ENCODE measurements around the gene SPOCK1. TPM values are rescaled to one million over a fixed set of nuclear protein-coding genes. Genes with fewer than 3 reads are reported as not detected.
"Not testable (repeated sequence)": the region's sequence is repeated elsewhere in the genome, so short reads cannot be mapped to it uniquely, and the experiment has no call there.

Gene SPOCK1
- total and polyA plus RNA-seq, 4 donors, result 0.07 to 0.18 (median 0.17) TPM; not detected in 1

DNA sequence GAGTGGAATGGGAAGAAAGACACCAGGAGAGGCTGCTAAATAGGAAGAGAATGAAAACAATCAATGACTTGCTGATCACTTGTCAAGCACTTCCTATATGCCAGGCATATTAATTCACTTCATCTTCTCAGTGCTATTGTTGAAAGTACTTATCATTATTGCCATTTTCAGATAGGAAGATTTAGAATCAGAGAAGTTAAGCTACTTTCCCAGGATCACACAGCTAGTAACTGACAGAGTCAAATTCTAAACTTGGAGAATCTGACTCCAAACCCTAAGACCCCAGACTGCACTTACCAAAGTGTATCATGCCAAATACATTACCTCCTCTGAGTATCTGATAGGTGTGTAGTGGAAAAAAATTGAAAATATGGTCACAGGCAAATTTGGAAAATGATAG, 236.3 kb downstream of the SPOCK1 start (continued):
- TF ChIP-seq, protein P1, sequence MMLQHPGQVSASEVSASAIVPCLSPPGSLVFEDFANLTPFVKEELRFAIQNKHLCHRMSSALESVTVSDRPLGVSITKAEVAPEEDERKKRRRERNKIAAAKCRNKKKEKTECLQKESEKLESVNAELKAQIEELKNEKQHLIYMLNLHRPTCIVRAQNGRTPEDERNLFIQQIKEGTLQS (IDR thresholded peaks at IDR 0.05), result no peak
- TF ChIP-seq JUND (IDR thresholded peaks at IDR 0.05) (no peak), RAD21 (IDR thresholded peaks at IDR 0.05) (no peak), EGR1 (IDR thresholded peaks at IDR 0.05; ENCODE audit: low read depth in 2 of 2) (no peak)
- TF ChIP-seq, protein P2, sequence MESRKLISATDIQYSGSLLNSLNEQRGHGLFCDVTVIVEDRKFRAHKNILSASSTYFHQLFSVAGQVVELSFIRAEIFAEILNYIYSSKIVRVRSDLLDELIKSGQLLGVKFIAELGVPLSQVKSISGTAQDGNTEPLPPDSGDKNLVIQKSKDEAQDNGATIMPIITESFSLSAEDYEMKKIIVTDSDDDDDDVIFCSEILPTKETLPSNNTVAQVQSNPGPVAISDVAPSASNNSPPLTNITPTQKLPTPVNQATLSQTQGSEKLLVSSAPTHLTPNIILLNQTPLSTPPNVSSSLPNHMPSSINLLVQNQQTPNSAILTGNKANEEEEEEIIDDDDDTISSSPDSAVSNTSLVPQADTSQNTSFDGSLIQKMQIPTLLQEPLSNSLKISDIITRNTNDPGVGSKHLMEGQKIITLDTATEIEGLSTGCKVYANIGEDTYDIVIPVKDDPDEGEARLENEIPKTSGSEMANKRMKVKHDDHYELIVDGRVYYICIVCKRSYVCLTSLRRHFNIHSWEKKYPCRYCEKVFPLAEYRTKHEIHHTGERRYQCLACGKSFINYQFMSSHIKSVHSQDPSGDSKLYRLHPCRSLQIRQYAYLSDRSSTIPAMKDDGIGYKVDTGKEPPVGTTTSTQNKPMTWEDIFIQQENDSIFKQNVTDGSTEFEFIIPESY (IDR thresholded peaks at IDR 0.05), result no peak

DNA sequence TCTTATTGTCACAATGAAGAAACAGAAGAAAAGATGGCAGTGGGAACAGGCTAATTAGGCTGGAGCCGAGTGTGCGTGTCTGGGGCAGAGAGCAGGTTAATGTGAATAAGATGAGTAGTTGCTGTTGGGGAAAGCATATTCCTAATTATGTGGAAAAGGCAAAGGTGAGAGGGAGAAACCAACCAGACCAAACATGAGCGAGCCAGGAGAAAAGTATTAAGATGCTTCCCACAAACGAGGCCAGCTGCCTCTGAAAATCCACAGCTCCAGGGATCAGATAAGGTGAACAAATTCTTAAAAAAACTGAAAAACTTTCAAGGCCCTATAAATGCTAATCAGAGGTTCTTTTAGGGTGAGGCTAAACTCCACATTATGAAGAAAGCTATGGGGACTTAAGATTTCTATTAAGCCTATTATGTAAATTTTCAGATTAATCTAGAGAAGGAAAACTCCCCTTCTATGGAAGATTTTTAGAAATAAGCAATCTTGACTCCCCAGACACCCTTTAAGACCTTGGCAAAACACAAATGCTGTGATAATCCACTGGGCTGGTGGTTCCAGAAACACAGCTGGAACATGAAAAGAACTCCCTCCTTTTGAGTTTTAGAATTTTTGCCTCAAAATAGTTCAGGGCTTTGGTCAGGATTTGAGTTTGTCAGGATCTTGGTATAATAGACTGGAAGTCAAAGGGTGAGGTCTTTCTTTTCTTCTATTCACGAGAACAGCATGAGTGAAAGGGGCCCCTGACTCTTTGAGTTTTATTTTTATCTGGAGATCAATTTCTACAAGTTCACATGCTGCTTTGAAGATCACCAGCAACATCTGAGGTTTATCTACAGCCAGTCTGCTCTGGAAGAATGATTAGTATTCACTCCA, 238.1 kb downstream of the SPOCK1 start:
- no peaks in the 10 kb centered on the region for H3K4me1 ChIP-seq (ENCODE audit: control insufficient read depth in 4 of 4, insufficient read depth in 4 of 4, low read length in 3 of 4)
- DNase-seq (ENCODE audit: low spot score), result no peak
- H3K4me3 ChIP-seq (ENCODE audit: low read depth in 1 of 3, low read length in 3 of 3), result no peak overlapping the region
- no peaks in the 10 kb centered on the region for H3K36me3 ChIP-seq (ENCODE audit: control insufficient read depth in 4 of 4, insufficient read depth in 3 of 4, low read depth in 1 of 4, low read length in 3 of 4)
- no peak overlapping the region for H3K27ac ChIP-seq (ENCODE audit: low read depth in 1 of 2, low read length in 2 of 2)
- H3K9me3 ChIP-seq (ENCODE audit: control insufficient read depth in 4 of 4, low read length in 3 of 4), result no peaks in the 10 kb centered on the region
- peaks cover 0 to 2% (median 0%) of the 10 kb centered on the region in 4 donors for H3K27me3 ChIP-seq (ENCODE audit: control insufficient read depth in 4 of 4, insufficient read depth in 4 of 4, low read length in 3 of 4)
- TF ChIP-seq, protein P3, sequence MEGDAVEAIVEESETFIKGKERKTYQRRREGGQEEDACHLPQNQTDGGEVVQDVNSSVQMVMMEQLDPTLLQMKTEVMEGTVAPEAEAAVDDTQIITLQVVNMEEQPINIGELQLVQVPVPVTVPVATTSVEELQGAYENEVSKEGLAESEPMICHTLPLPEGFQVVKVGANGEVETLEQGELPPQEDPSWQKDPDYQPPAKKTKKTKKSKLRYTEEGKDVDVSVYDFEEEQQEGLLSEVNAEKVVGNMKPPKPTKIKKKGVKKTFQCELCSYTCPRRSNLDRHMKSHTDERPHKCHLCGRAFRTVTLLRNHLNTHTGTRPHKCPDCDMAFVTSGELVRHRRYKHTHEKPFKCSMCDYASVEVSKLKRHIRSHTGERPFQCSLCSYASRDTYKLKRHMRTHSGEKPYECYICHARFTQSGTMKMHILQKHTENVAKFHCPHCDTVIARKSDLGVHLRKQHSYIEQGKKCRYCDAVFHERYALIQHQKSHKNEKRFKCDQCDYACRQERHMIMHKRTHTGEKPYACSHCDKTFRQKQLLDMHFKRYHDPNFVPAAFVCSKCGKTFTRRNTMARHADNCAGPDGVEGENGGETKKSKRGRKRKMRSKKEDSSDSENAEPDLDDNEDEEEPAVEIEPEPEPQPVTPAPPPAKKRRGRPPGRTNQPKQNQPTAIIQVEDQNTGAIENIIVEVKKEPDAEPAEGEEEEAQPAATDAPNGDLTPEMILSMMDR (IDR thresholded peaks at IDR 0.05; ENCODE audit: low read depth, low read length, missing input control), result no peak
- no peak for TF ChIP-seq FOXA2 (IDR thresholded peaks at IDR 0.05)
- TF ChIP-seq EGR1 (IDR thresholded peaks at IDR 0.05; ENCODE audit: low read depth in 2 of 2), result no peak
- no peak for TF ChIP-seq HNF4G (IDR thresholded peaks at IDR 0.05)
- no peak overlapping the region for H3K9ac ChIP-seq (ENCODE audit: low read depth in 1 of 2, low read length in 2 of 2)
- 57% methylated on average over 5 of the region's 5 CpGs for WGBS

DNA sequence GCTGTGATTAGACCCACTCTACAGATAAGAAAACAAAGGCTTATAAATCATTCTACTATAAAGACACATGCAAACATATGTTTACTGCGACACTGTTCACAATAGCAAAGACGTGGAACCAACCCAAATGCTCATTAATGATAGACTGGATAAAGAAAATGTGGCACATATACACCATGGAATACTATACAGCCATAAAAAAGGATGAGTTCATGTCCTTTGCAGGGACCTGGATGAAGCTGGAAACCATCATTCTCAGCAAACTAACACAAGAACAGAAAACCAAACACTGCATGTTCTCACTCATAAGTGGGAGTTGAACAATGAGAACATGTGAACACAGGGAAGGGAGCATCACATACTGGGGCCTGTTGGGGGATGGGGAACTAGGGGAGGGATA, 240.0 kb downstream of the SPOCK1 start:
- not testable (repeated sequence) for H3K9me3 ChIP-seq (ENCODE audit: control insufficient read depth in 4 of 4, low read length in 3 of 4); H3K4me1 ChIP-seq (ENCODE audit: control insufficient read depth in 4 of 4, insufficient read depth in 4 of 4, low read length in 3 of 4); H3K27ac ChIP-seq (ENCODE audit: low read depth in 1 of 2, low read length in 2 of 2); H3K36me3 ChIP-seq (ENCODE audit: control insufficient read depth in 4 of 4, insufficient read depth in 3 of 4, low read depth in 1 of 4, low read length in 3 of 4); H3K27me3 ChIP-seq (ENCODE audit: control insufficient read depth in 4 of 4, insufficient read depth in 4 of 4, low read length in 3 of 4); DNase-seq (ENCODE audit: low spot score); H3K4me3 ChIP-seq (ENCODE audit: low read depth in 1 of 3, low read length in 3 of 3); H3K9ac ChIP-seq (ENCODE audit: low read depth in 1 of 2, low read length in 2 of 2)
- 78% methylated on average over 2 of the region's 2 CpGs for WGBS
